PFSK-1 (cell line): ENCODE measurements around the gene ROBO1.

Source experiments
- FOXP2 ChIP-seq: optimal IDR thresholded peaks from 2 replicates; pipeline ENCODE3; 2011; ENCODE audit warnings: borderline replicate concordance, control low read depth, inconsistent platforms; ENCODE audit not compliant: insufficient read depth; ENCODE audit errors: extremely low read length, extremely low read depth
- POLR2AphosphoS5 ChIP-seq: IDR thresholded peaks from 2 replicates; pipeline ENCODE4 v1.6.1; 2012; ENCODE audit warnings: low read depth, mild to moderate bottlenecking, control low read depth, low read length, moderate library complexity
- REST ChIP-seq, 2 experiments: IDR thresholded peaks; 2 replicates each; pipeline versions ENCODE4 v1.6.1 to v1.8.0; 2011 to 2012; ENCODE audit warnings: low read depth in 2 of 2, low read length in 2 of 2, control low read depth in 1 of 2, inconsistent platforms in 1 of 2, mild to moderate bottlenecking in 1 of 2, moderate library complexity in 1 of 2; ENCODE audit not compliant: insufficient read depth in 1 of 2
- TAF1 ChIP-seq: IDR thresholded peaks from 2 replicates; pipeline ENCODE4 v1.6.1; 2012; ENCODE audit warnings: low read length, control low read depth, borderline replicate concordance; ENCODE audit not compliant: insufficient read depth

GRCh38 chr3:78970656-78971055 is 797.1 kb downstream of the ROBO1 start:
- TF ChIP-seq TAF1 (no peak), REST (IDR thresholded peaks at IDR 0.05; ENCODE audit: insufficient read depth in 1 of 2, low read depth in 2 of 2, low read length in 2 of 2) (no peak), POLR2AphosphoS5 (no peak), FOXP2 (no peak)
